Endodermal cell (in vitro differentiated cells): ENCODE results near the gene ZDHHC7. TPM values are rescaled to one million over a fixed set of nuclear protein-coding genes. Genes with fewer than 3 reads are reported as not detected.

Experiments
- DNase-seq: peaks from one replicate; pipeline ENCODE4 v3.0.0-alpha.2; 2017
- H3K27ac ChIP-seq: 2 replicates; pipeline ENCODE4 v1.5.1; 2013; ENCODE audit warnings: mild to moderate bottlenecking, low read depth, low read length, moderate library complexity
- H3K27me3 ChIP-seq: 2 replicates; pipeline ENCODE4 v1.6.1; 2013; ENCODE audit warnings: mild to moderate bottlenecking, low read length, moderate library complexity; ENCODE audit not compliant: insufficient read depth, control insufficient read depth, poor library complexity, severe bottlenecking
- H3K36me3 ChIP-seq: 2 replicates; pipeline ENCODE4 v1.7.0; 2013; ENCODE audit warnings: mild to moderate bottlenecking, low read length, moderate library complexity; ENCODE audit not compliant: control insufficient read depth, insufficient read depth
- H3K4me1 ChIP-seq: one replicate; pipeline ENCODE4 v1.7.0; 2013; ENCODE audit warnings: low read length; ENCODE audit not compliant: control insufficient read depth, insufficient read depth
- H3K4me3 ChIP-seq: 2 replicates; pipeline ENCODE4 v1.5.1; 2013; ENCODE audit warnings: mild to moderate bottlenecking, low read length, moderate library complexity
- H3K9ac ChIP-seq: 2 replicates; pipeline ENCODE4 v1.6.1; 2013; ENCODE audit warnings: mild to moderate bottlenecking, low read length, moderate library complexity; ENCODE audit not compliant: poor library complexity, severe bottlenecking; ENCODE audit errors: extremely low read depth
- H3K9me3 ChIP-seq: 2 replicates; pipeline ENCODE4 v1.6.1; 2013; ENCODE audit warnings: mild to moderate bottlenecking, low read length, moderate library complexity; ENCODE audit not compliant: control insufficient read depth
- H3K27ac Mint-ChIP-seq: 2 replicates; pipeline ENCODE4 v1.8.0; 2020; ENCODE audit warnings: mixed read lengths
- H3K27me3 Mint-ChIP-seq: 2 replicates; pipeline ENCODE4 v1.8.0; 2021; ENCODE audit warnings: mild to moderate bottlenecking, mixed read lengths; ENCODE audit not compliant: insufficient read depth
- H3K36me3 Mint-ChIP-seq: 2 replicates; pipeline ENCODE4 v1.8.0; 2020; ENCODE audit warnings: low read depth, mixed read lengths
- H3K4me1 Mint-ChIP-seq: 2 replicates; pipeline ENCODE4 v1.8.0; 2020; ENCODE audit warnings: mixed read lengths
- H3K4me3 Mint-ChIP-seq: 2 replicates; pipeline ENCODE4 v1.8.0; 2020; ENCODE audit warnings: mild to moderate bottlenecking, moderate library complexity, mixed read lengths
- H3K9me3 Mint-ChIP-seq: 2 replicates; pipeline ENCODE4 v1.8.0; 2020; ENCODE audit warnings: mild to moderate bottlenecking, mixed read lengths
- CTCF ChIP-seq: fragments of 200-600 bp; sonication (generic); conservative IDR thresholded peaks from 2 replicates; pipeline ENCODE4 v1.5.0; 2021; ENCODE audit warnings: antibody characterized with exemption, mild to moderate bottlenecking
- WGBS, 2 experiments: methylation state at CpG; one replicate each; pipeline versions ENCODE4 v1.1.5 to v1.1.7; 2013; ENCODE audit warnings: missing lambda C conversion rate in 2 of 2, mixed read lengths in 1 of 2; ENCODE audit not compliant: insufficient coverage in 1 of 2, insufficient read length in 1 of 2; 5-methylcytosine and 5-hydroxymethylcytosine counted together
- total RNA-seq, 2 donors: library from RNA; stranded (reverse); fragmentation: NEBNext Ultra II Directional in 1 of 2; extraction: Animal tissue kit (Norgen Biotek cat#: 25700) in 1 of 2; gene quantifications; 2 replicates in 1 of 2; 3 replicates in 1 of 2; pipeline ENCODE4 v1.2.1, GENCODE V29; 2021

ZDHHC7 gene
- total RNA-seq, 2 donors from 2014 or later: 58.7 to 61.8 TPM

GRCh38 chr16:84973776-84974523, 37.4 kb downstream of the ZDHHC7 start:
- H3K27ac Mint-ChIP-seq: no peak overlapping the region
- H3K27me3 ChIP-seq: no peaks in the 10 kb centered on the region
- H3K4me1 ChIP-seq: no peaks in the 10 kb centered on the region
- peaks cover 42% of the 10 kb centered on the region for H3K36me3 ChIP-seq
- no peak overlapping the region for H3K4me3 Mint-ChIP-seq
- no peak overlapping the region for H3K4me3 ChIP-seq
- 96 to 97% methylated on average over 14 to 20 of the region's 23 CpGs for whole genome bisulfite sequencing, 2 experiments
- H3K9me3 ChIP-seq: no peaks in the 10 kb centered on the region
- H3K27ac ChIP-seq: no peak overlapping the region
- H3K27me3 Mint-ChIP-seq: no peaks in the 10 kb centered on the region
- no peak overlapping the region for H3K9ac ChIP-seq
- DNase-seq: no peak
- no peak for TF ChIP-seq CTCF
- H3K36me3 Mint-ChIP-seq: peaks cover 41% of the 10 kb centered on the region
- H3K9me3 Mint-ChIP-seq: no peaks in the 10 kb centered on the region
- no peaks in the 10 kb centered on the region for H3K4me1 Mint-ChIP-seq

- Mint-ChIP-seq H3K36me3 (peaks cover 39% of the 10 kb centered on the region), H3K4me1 (no peaks in the 10 kb centered on the region), H3K27ac (no peak overlapping the region), H3K4me3 (no peak overlapping the region), H3K9me3 (no peaks in the 10 kb centered on the region), H3K27me3 (no peaks in the 10 kb centered on the region)
- no peak for TF ChIP-seq CTCF
- WGBS, 2 experiments: 95 to 96% methylated on average over 15 of the region's 15 CpGs
- Histone ChIP-seq H3K9ac (no peak overlapping the region), H3K36me3 (peaks cover 37% of the 10 kb centered on the region), H3K9me3 (no peaks in the 10 kb centered on the region), H3K4me3 (no peak overlapping the region), H3K27me3 (no peaks in the 10 kb centered on the region), H3K4me1 (no peaks in the 10 kb centered on the region), H3K27ac (no peak overlapping the region)
- no peak for DNase-seq
These were observed 38.1 kb downstream of the ZDHHC7 start for GRCh38 chr16:84973236-84973635.

- Histone ChIP-seq H3K4me1 (no peaks in the 10 kb centered on the region), H3K9ac (no peak overlapping the region), H3K36me3 (peaks cover 11% of the 10 kb centered on the region), H3K9me3 (no peaks in the 10 kb centered on the region), H3K27ac (no peak overlapping the region), H3K4me3 (no peak overlapping the region), H3K27me3 (no peaks in the 10 kb centered on the region)
- no peaks in the 10 kb centered on the region for H3K27me3 Mint-ChIP-seq
- DNase-seq: peak; percentile 94
- no peak overlapping the region for H3K27ac Mint-ChIP-seq
- H3K36me3 Mint-ChIP-seq: peaks cover 15% of the 10 kb centered on the region
- H3K9me3 Mint-ChIP-seq: peaks cover 4% of the 10 kb centered on the region
- 35 to 39% methylated on average over 15 to 18 of the region's 18 CpGs for WGBS, 2 experiments
- TF ChIP-seq CTCF: peak; percentile 98
- no peaks in the 10 kb centered on the region for H3K4me1 Mint-ChIP-seq
- H3K4me3 Mint-ChIP-seq: no peak overlapping the region
These were observed 40.7 kb downstream of the ZDHHC7 start for GRCh38 chr16:84970447-84971127.
